Fibroblast of villous mesenchyme (primary cell): ENCODE data around the gene CHRNE. TPM values are rescaled to one million over a fixed set of nuclear protein-coding genes. Genes with fewer than 3 reads are reported as not detected.

Experiments used
- DNase-seq: peaks from one replicate; pipeline ENCODE4 v3.0.0-alpha.2; 2010; ENCODE audit warnings: low read depth
- H3K4me3 ChIP-seq: 2 replicates; pipeline ENCODE4 v1.5.1; 2011; ENCODE audit warnings: low read depth, mild to moderate bottlenecking, low read length
- CTCF ChIP-seq: IDR thresholded peaks from 2 replicates; pipeline ENCODE4 v1.5.1; 2012; ENCODE audit warnings: low read depth, mild to moderate bottlenecking, low read length; ENCODE audit not compliant: insufficient read depth
- total RNA-seq: library from RNA; depleted of rRNA; stranded (reverse); fragments of >200 nt; gene quantifications from 2 replicates; pipeline ENCODE4 v1.2.3, GENCODE V29; 2012

The CHRNE gene
- total RNA-seq, 1 donor, result under 0.01 TPM

GRCh38 chr17:4939546-4939795 is 36.6 kb upstream of the CHRNE start:
- peak; percentile 41 for DNase-seq
- H3K4me3 ChIP-seq, result peak overlapping the region; percentile 96
- no peak for TF ChIP-seq CTCF

- peak overlapping the region; percentile 96 for H3K4me3 ChIP-seq
- no peak for DNase-seq
- no peak for TF ChIP-seq CTCF
These were observed 36.0 kb upstream of the CHRNE start for GRCh38 chr17:4938688-4939545.

DNA sequence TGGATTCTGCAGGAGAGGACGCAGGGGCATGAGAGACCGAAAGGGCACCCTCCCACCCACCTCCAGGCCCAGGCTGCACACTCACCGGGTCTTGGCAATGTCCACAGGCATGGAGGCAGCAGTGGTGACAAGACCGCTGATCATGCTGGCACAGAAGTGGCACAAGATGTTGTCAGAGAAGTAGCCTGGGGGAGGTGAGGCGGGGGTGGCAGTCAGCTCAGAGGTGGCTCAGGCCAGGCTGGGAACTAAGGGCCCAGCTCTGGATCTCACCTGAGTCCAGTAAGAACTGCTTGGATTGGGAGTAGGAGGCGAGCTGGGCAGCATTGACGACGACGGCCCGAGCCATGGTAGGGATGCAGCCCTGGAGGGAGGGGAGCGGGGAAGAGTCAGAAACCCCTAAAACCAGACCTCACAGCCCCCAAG is 35.2 kb upstream of the CHRNE start:
- no peak overlapping the region for H3K4me3 ChIP-seq
- TF ChIP-seq CTCF, result no peak
- no peak for DNase-seq

GRCh38 chr17:4937553-4937952 is 34.7 kb upstream of the CHRNE start:
- H3K4me3 ChIP-seq, result no peak overlapping the region
- DNase-seq, result no peak
- TF ChIP-seq CTCF, result no peak

GRCh38 chr17:4936436-4936835 is 33.5 kb upstream of the CHRNE start:
- no peak for DNase-seq

GRCh38 chr17:4935650-4936049 is 32.8 kb upstream of the CHRNE start:
- H3K4me3 ChIP-seq, result no peak overlapping the region
- no peak for DNase-seq
- no peak for TF ChIP-seq CTCF

More at GRCh38 chr17:4936436-4936835, 33.5 kb upstream of the CHRNE start:
- TF ChIP-seq CTCF, result no peak
- H3K4me3 ChIP-seq, result no peak overlapping the region
